Activated CD8-positive, alpha-beta T cell treated with anti-CD3 and anti-CD28 coated beads, Interleukin-2, amount 10 ng/mL, durations not matched to agents 7 days and 5 days (primary cell): Measurements from ENCODE around the gene FES. TPM values are rescaled to one million over a fixed set of nuclear protein-coding genes. Genes with fewer than 3 reads are reported as not detected.
"Not testable (repeated sequence)": the region's sequence is repeated elsewhere in the genome, so short reads cannot be mapped to it uniquely, and the experiment has no call there.

Source experiments
- ATAC-seq: fragments of 150-1000 bp; cut with Tn5 transposase; one replicate; pipeline ENCODE4 v1.10.0; 2021; ENCODE audit warnings: moderate library complexity
- CTCF ChIA-PET: fragments of 350-600 bp; sonication (Branson Sonifier 250); formaldehyde crosslinking; loops from one replicate; lab custom pipeline; 2021; ENCODE audit warnings: antibody characterized with exemption; lab: Charles Lee
- POLR2A ChIA-PET: fragments of 350-600 bp; sonication (Branson Sonifier 250); formaldehyde crosslinking; loops from one replicate; lab custom pipeline; 2021; ENCODE audit warnings: antibody characterized with exemption; lab: Charles Lee
- DNase-seq: peaks from one replicate; pipeline ENCODE4 v3.0.0-alpha.2; 2020
- H3K27ac Mint-ChIP-seq: one replicate; pipeline ENCODE4 v1.8.0; 2021; ENCODE audit warnings: mild to moderate bottlenecking, mixed read lengths
- H3K27me3 Mint-ChIP-seq: one replicate; pipeline ENCODE4 v1.8.0; 2021; ENCODE audit warnings: low read depth, mixed read lengths
- H3K36me3 Mint-ChIP-seq: one replicate; pipeline ENCODE4 v1.8.0; 2021; ENCODE audit warnings: low read depth, mixed read lengths
- H3K4me1 Mint-ChIP-seq: one replicate; pipeline ENCODE4 v1.8.0; 2021; ENCODE audit warnings: low read depth, mixed read lengths
- H3K4me3 Mint-ChIP-seq: one replicate; pipeline ENCODE4 v1.8.0; 2021; ENCODE audit warnings: mild to moderate bottlenecking, mixed read lengths
- H3K9me3 Mint-ChIP-seq: one replicate; pipeline ENCODE4 v1.8.0; 2022; ENCODE audit warnings: mixed read lengths; ENCODE audit not compliant: insufficient read depth
- total RNA-seq, 2 experiments: library from RNA; stranded (reverse); gene quantifications; one replicate each; pipeline ENCODE4 v1.2.3, GENCODE V29; 2021

FES gene
- total RNA-seq, 2 experiments from 2014 or later = 10.5 to 11.1 TPM

DNA sequence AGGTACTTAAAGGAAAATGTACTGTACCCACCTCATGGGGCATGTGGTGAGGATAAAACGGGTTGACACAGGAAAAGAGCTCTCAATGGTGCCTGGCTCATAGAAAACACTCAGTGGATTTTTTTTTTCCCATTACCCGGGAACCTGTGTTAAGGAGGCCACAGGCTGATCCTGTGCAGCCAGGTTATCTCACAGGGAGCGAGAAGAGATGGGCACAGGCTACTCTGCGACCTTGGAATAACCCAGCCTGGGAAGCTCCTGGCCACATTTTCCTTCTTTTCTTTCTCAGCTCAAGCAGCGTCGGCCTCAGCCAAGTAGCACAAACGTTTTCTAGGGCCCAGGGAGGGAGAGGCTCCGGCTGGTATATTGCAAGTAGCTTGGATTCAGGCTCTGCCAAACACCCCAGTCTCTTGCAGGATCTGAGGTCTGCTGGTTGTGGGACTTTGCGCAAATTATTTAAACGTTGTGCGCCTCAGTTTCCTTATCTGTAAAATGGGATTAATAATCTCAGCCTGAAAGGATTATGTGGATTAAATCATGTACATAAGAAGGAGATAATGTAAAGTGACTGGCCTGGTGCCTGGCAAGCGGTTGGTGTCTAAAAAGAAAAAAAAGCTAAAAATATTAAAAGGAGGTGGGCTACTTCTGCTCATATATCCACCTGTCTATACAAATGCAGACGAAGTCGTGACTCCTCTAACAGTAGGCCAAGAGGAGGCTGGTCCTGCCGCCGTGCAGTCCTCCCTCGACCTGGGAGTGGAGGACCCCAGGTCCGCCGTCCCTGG lies 13.8 kb upstream of the FES start:
- H3K27ac Mint-ChIP-seq = peak overlapping the region; percentile 94
- CTCF ChIA-PET = interaction anchor here (0.8 to 1.9 kb wide), 9 partner anchors 11 to 223 kb away, joined by 3 to 5 read pairs (median 4); no protein-coding TSS in a partner anchor
- H3K4me3 Mint-ChIP-seq = peak overlapping the region; percentile 89
- ATAC-seq (peak; percentile 34), DNase-seq (no peak)
- peaks cover 60% of the 10 kb centered on the region for H3K4me1 Mint-ChIP-seq
- POLR2A ChIA-PET = interaction anchor here (0.6 to 3.7 kb wide), 18 partner anchors 11 to 1155 kb away, joined by 3 to 17 read pairs (median 4); partner anchors contain the start of genes BLM, HDDC3 and UNC45A
- no peaks in the 10 kb centered on the region for H3K27me3 Mint-ChIP-seq
- peaks cover 23% of the 10 kb centered on the region for H3K36me3 Mint-ChIP-seq
- no peaks in the 10 kb centered on the region for H3K9me3 Mint-ChIP-seq

DNA sequence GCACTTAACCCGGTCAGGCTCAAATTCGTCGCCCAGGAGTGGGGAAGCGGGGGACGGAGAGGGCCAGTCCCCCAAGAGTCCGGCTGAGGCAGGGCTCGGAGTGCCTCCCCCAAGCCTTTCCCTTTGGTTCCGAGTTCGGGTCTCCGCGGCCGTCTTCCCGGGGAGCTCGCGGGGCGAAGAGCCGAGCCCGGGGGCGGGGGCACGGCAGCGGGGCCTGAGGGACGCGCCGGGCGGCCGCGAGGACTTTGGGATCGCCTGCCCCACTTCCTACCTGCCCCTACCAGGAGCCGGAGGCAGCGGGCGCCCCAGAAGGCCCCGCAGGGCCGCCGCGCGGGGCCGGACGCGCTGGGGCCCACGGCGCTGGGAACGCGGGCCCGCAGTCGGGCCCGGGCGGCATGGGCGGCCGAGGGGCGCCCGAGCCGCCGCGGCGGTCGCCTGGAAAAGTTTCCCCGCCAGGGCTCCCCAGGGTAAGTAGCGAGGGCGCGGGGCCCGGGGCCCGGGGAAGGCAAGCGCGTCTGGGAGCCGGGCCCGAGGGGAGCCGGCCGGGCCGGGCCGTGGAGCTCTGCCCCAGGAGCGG lies 13.1 kb upstream of the FES start:
- CTCF ChIA-PET = interaction anchor here (0.5 to 1.9 kb wide), 7 partner anchors 15 to 156 kb away, joined by 3 to 5 read pairs (median 4); no protein-coding TSS in a partner anchor
- DNase-seq = no peak
- peak; percentile 27 for ATAC-seq
- H3K4me1 Mint-ChIP-seq = peaks cover 60% of the 10 kb centered on the region
- H3K27ac Mint-ChIP-seq = peak overlapping the region; percentile 94
- no peaks in the 10 kb centered on the region for H3K9me3 Mint-ChIP-seq
- no peaks in the 10 kb centered on the region for H3K27me3 Mint-ChIP-seq
- H3K4me3 Mint-ChIP-seq = peak overlapping the region; percentile 89
- H3K36me3 Mint-ChIP-seq = peaks cover 25% of the 10 kb centered on the region
- POLR2A ChIA-PET = interaction anchor here (0.8 to 3.7 kb wide), 17 partner anchors 11 to 221 kb away, joined by 3 to 17 read pairs (median 5); partner anchors contain the start of genes BLM, HDDC3, MAN2A2 and UNC45A

DNA sequence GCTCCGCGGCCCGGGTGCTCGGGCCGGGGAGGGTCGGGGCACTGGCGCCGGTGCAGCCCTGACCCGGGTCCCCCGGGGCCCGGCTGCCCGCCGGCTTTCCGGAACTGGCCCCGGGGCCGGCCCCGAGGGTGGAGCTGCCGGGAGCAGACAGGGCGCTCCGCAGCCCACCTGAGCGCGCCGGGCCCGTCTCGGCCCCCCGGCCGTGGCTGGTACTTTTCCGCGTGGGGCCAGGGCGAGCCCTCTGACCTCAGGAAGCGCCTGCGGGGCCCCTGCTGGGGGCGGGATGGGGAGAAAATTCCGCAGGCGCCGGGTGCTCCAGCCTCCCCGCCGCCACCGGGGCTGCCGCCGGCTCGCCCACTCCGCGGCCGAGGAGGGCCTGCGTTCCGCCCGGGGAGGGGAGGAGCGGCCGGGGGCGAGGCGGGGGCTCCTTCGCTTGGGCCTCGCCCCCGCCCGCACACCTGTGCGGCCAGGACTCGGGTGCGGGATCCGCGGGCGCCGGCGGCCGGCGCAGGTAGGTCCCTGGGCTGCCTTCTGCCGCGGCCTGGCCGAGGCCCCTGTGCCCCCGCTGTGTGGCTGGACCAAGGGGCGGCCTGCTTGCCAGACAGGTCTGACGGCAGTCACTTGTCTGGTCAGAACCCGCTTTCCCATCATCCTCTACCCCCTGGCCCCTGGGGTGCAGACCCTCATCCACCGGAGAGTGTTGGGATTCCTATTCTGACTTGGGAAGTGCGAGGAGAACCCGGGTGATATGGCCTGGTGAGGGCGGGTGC lies 12.4 kb upstream of the FES start:
- H3K27ac Mint-ChIP-seq = peak overlapping the region; percentile 86
- no peak for DNase-seq
- H3K36me3 Mint-ChIP-seq = peaks cover 31% of the 10 kb centered on the region

DNA sequence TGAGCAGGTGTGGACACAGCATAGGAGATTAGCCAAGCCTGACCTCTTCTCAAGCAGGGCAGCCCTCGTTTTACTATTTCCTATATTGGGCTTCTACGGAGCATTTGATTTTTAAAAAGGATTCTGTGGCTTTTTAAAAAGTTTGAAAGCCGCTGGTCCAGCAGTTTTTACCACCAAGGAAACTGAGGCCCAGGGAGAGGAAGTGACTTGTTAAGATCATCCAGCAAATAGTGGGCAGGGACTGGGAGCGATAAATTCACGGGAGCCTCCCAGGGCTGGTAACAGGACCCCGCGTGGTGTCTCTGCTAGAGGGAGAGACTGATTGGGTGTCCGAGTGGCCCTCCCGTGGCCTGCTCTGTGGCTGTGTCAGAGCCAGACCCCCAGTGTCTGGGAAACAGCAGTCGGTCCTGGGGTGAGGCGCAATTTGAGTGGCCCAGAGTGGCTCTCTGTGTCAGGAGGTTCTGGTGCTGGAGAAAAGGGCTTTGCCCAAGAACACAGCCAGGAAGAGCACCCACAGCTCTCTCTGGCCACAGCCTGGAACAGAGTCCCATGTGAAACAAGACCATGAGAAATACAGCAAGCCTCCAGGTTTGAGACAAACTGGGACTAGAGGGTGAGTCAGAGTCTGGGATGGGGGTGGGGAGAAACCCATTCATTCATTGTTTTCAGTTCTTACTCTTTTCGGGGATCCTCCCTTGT lies 11.7 kb upstream of the FES start:
- peak overlapping the region; percentile 86 for H3K4me3 Mint-ChIP-seq
- ChIA-PET CTCF (interaction anchor here (0.7 to 2.4 kb wide), 2 partner anchors 13 to 57 kb away, joined by 3 to 18 read pairs; no protein-coding TSS in a partner anchor), POLR2A (interaction anchor here (0.6 to 1.9 kb wide), 5 partner anchors 13 to 299 kb away, joined by 3 to 7 read pairs (median 3); partner anchors contain the start of genes FES and MAN2A2)
- H3K4me1 Mint-ChIP-seq = peaks cover 74% of the 10 kb centered on the region
- peak overlapping the region; percentile 86 for H3K27ac Mint-ChIP-seq
- peak; percentile 5 for ATAC-seq
- H3K27me3 Mint-ChIP-seq = no peaks in the 10 kb centered on the region
- DNase-seq = no peak
- H3K9me3 Mint-ChIP-seq = no peaks in the 10 kb centered on the region
- H3K36me3 Mint-ChIP-seq = peaks cover 39% of the 10 kb centered on the region

More for the DNA sequence above, 12.4 kb upstream of the FES start:
- no peaks in the 10 kb centered on the region for H3K9me3 Mint-ChIP-seq
- H3K4me1 Mint-ChIP-seq = peaks cover 66% of the 10 kb centered on the region
- POLR2A ChIA-PET = interaction anchor here (0.8 to 3.7 kb wide), 17 partner anchors 12 to 222 kb away, joined by 3 to 17 read pairs (median 5); partner anchors contain the start of genes BLM, HDDC3, MAN2A2 and UNC45A
- CTCF ChIA-PET = interaction anchor here (0.5 to 1.9 kb wide), 3 partner anchors 58 to 157 kb away, joined by 3 to 5 read pairs (median 5); no protein-coding TSS in a partner anchor
- peak overlapping the region; percentile 86 for H3K4me3 Mint-ChIP-seq
- ATAC-seq = peak; percentile 47
- H3K27me3 Mint-ChIP-seq = no peaks in the 10 kb centered on the region

DNA sequence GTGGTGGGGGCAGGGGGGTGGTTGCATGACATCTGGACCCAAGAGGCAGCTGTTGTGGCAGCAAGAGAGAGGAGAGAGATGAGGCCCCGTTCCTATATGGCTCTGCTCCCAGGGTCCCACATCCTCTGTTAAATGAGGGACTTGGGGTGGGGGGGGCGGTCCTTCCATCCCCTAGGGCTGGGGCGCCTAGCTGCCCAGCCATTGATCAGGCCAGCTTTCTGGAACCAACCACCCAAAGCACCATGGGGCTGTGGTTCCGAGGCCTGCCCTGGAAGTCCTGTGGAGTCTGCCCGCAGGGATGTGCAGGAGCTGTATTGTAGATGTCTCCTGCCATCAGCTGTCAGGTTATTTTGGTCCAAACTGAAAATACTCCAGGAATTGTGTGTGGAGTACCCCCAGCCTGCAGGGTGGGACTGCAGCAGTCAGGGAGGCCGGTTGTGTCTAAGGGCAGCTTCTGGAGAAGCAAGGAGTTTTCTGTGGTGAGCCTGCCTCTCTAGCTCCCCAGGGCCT lies 10.8 kb upstream of the FES start:
- H3K4me3 Mint-ChIP-seq = peak overlapping the region; percentile 86
- H3K36me3 Mint-ChIP-seq = peaks cover 48% of the 10 kb centered on the region
- no peak for DNase-seq
- ChIA-PET CTCF (interaction anchor here (0.7 to 2.4 kb wide), 5 partner anchors 12 to 62 kb away, joined by 3 to 18 read pairs (median 3); partner anchors contain the start of genes MAN2A2 and UNC45A), POLR2A (interaction anchor here (0.7 to 1.5 kb wide), 9 partner anchors 10 to 299 kb away, joined by 3 to 10 read pairs (median 3); partner anchors contain the start of genes BLM and FES)
- ATAC-seq = no peak
- H3K27ac Mint-ChIP-seq = peak overlapping the region; percentile 86
- H3K9me3 Mint-ChIP-seq = no peaks in the 10 kb centered on the region
- H3K4me1 Mint-ChIP-seq = peaks cover 70% of the 10 kb centered on the region
- H3K27me3 Mint-ChIP-seq = no peaks in the 10 kb centered on the region

DNA sequence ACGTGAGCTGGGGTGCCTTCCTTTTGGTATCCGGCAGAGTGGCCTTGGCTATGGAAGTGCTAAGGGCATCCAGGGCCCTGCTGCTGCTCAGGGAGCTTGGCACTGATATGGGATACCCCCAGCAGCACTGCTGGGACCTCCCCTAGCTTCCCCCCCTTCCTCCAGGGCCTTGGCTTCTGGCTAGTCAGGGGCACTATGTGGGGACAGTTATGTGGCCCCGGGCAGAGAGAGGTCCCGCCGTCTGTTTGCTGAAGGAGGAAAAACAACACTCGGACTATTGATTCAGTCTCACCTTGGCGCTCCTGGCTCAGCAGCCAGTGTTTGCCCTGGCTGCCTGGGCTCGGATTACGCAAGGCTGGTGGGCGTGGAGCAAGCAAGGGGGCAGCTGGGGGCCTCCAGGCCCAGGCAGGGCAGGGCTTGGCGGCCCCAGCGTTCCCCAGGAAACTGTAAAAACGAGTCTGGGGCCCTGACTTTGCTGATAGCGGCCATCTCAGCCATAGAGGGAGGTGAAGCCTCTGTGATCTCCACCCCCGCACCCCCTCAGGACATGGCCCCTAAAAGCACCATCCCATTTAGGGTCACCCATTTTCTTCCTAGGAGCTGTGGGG lies 10.2 kb upstream of the FES start:
- Mint-ChIP-seq H3K27me3 (no peaks in the 10 kb centered on the region), H3K9me3 (no peaks in the 10 kb centered on the region), H3K27ac (peak overlapping the region; percentile 86), H3K4me3 (peak overlapping the region; percentile 86), H3K36me3 (peaks cover 53% of the 10 kb centered on the region), H3K4me1 (peaks cover 66% of the 10 kb centered on the region)
- DNase-seq = no peak
- ATAC-seq = no peak
- ChIA-PET CTCF (interaction anchor here (0.8 to 2.4 kb wide), 5 partner anchors 12 to 512 kb away, joined by 3 to 18 read pairs (median 3); partner anchors contain the start of genes MAN2A2 and UNC45A), POLR2A (interaction anchor here (0.7 to 1.5 kb wide), 8 partner anchors 10 to 300 kb away, joined by 3 to 10 read pairs (median 3); partner anchors contain the start of genes BLM and FES)

DNA sequence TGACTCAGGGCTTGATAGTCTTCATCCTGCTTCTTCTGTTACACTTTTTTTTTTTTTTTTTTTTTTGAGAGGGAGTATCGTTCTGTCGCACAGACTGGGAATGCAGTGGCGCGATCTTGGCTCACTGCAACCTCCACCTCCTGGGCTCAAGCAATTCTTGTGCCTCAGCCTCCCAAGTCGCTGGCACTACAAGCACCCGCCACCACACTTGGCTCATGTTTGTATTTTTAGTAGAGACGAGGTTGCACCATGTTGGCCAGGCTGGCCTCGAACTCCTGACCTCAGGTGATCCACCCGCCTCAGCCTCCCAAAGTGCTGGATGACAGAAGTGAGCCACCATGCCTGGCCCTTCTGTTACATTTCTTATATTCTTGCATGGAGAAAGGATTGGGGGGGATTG lies 9.3 kb upstream of the FES start:
- not testable (repeated sequence) for H3K4me3 Mint-ChIP-seq, H3K27me3 Mint-ChIP-seq, DNase-seq, H3K9me3 Mint-ChIP-seq, H3K27ac Mint-ChIP-seq, ATAC-seq
- ChIA-PET CTCF (interaction anchor here (1.1 kb wide), 1 partner anchor 513 kb away, joined by 3 read pairs; no protein-coding TSS in a partner anchor), POLR2A (interaction anchor here (1.2 to 1.5 kb wide), 2 partner anchors 11 to 60 kb away, joined by 3 read pairs; no protein-coding TSS in a partner anchor)
- Mint-ChIP-seq H3K4me1 (peaks cover 60% of the 10 kb centered on the region), H3K36me3 (peaks cover 62% of the 10 kb centered on the region)

DNA sequence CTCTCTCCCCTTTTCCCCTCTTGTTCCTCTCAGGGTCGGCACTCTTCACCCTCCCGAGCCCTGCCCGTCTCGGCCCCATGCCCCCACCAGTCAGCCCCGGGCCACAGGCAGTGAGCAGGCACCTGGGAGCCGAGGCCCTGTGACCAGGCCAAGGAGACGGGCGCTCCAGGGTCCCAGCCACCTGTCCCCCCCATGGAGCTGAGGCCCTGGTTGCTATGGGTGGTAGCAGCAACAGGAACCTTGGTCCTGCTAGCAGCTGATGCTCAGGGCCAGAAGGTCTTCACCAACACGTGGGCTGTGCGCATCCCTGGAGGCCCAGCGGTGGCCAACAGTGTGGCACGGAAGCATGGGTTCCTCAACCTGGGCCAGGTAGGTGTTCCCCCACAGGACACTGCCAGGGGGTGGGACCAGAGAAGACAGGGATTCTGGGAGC lies 8.7 kb upstream of the FES start:
- no peak for DNase-seq
- Mint-ChIP-seq H3K27me3 (no peaks in the 10 kb centered on the region), H3K27ac (no peak overlapping the region), H3K4me3 (no peak overlapping the region), H3K36me3 (peaks cover 66% of the 10 kb centered on the region), H3K9me3 (no peaks in the 10 kb centered on the region), H3K4me1 (peaks cover 54% of the 10 kb centered on the region)
- ATAC-seq = no peak
- ChIA-PET CTCF (no interaction called here), POLR2A (interaction anchor here (1.0 kb wide), 1 partner anchor 38 kb away, joined by 4 read pairs; no protein-coding TSS in a partner anchor)

DNA sequence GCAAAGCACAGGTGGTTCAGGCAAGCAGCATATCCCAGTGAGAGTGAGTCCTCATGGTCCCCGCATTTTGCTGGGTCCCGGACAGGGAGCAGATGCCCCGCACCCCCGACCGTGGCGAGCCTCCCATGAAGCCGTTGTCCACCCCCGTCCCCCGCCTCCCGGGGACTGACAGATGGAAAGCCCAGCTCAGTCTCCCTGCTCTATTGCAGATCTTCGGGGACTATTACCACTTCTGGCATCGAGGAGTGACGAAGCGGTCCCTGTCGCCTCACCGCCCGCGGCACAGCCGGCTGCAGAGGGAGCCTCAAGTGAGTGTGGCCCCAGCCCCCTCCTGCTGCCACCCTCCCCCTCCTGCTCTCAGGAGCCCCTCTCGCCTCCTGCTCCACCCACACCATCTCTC lies 8.3 kb upstream of the FES start:
- H3K36me3 Mint-ChIP-seq = peaks cover 64% of the 10 kb centered on the region
- H3K4me1 Mint-ChIP-seq = peaks cover 51% of the 10 kb centered on the region
- H3K9me3 Mint-ChIP-seq = no peaks in the 10 kb centered on the region
- ChIA-PET POLR2A (interaction anchor here (1.0 kb wide), 1 partner anchor 38 kb away, joined by 4 read pairs; no protein-coding TSS in a partner anchor), CTCF (no interaction called here)
- DNase-seq (no peak), ATAC-seq (no peak)
- H3K27ac Mint-ChIP-seq = peak overlapping the region; percentile 75
- H3K27me3 Mint-ChIP-seq = no peaks in the 10 kb centered on the region
- H3K4me3 Mint-ChIP-seq = no peak overlapping the region
